Measurements from ENCODE around the gene PRRG4. TPM values are rescaled to one million over a fixed set of nuclear protein-coding genes. Genes with fewer than 3 reads are reported as not detected.

PRRG4 gene
- polyA plus RNA-seq, 1 donor from 2014 or later = not detected

DNA sequence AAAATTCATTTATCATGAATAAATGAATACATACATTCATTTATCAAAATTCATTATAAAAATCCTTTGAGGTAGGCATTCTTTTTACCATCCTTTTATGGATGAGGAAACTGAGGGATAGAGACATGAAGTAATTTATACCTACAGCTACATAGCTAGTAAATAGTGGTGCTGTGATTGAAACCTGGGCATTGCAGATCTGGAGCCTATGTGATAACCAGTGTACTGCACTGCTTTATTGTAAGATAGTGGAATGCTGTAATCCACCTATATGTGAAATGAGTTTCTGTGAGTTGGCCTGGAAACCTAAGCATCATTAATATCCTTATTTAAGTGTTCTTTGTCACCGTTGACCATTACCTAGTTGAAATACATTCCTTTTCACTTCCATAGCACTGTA lies 67.4 kb downstream of the PRRG4 start:
- Mint-ChIP-seq H3K27ac (no peak overlapping the region), H3K27me3 (no peaks in the 10 kb centered on the region)

DNA sequence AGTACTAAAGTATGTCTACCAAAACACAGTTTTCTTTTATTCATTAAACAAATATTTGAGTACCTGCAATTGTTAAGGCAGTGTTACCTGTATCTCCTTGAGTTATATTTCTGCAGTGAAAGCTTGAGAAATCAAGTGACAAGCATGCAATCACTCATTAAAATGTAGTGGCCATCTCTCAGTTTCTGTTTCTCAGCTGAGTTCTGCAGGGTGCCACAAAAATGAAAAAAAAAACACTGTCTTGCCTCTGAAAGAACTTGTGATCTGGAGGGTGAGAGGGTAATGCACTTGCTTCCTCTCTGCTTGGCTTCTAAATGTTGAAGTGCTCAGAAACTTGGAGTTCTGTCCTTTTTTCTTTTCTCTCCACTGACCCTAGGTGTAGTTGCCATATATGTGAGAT lies 69.7 kb downstream of the PRRG4 start:
- peaks cover 1% of the 10 kb centered on the region for H3K36me3 Mint-ChIP-seq
- peaks cover 20 to 38% (median 23%) of the 10 kb centered on the region in 3 donors for H3K4me1 Mint-ChIP-seq
- peak overlapping the region in 1 of 4 donors; percentile 64 for H3K4me3 Mint-ChIP-seq
- no peaks in the 10 kb centered on the region for H3K27me3 Mint-ChIP-seq
- no peaks in the 10 kb centered on the region for H3K9me3 Mint-ChIP-seq
- H3K27ac Mint-ChIP-seq = peak overlapping the region in 1 of 3 donors; percentile 32

More for the DNA sequence above, 67.4 kb downstream of the PRRG4 start:
- H3K4me1 Mint-ChIP-seq = peaks cover 21 to 44% (median 24%) of the 10 kb centered on the region in 3 donors
- peak overlapping the region in 1 of 4 donors; percentile 3 for H3K4me3 Mint-ChIP-seq
- H3K36me3 Mint-ChIP-seq = no peaks in the 10 kb centered on the region
- H3K9me3 Mint-ChIP-seq = no peaks in the 10 kb centered on the region

DNA sequence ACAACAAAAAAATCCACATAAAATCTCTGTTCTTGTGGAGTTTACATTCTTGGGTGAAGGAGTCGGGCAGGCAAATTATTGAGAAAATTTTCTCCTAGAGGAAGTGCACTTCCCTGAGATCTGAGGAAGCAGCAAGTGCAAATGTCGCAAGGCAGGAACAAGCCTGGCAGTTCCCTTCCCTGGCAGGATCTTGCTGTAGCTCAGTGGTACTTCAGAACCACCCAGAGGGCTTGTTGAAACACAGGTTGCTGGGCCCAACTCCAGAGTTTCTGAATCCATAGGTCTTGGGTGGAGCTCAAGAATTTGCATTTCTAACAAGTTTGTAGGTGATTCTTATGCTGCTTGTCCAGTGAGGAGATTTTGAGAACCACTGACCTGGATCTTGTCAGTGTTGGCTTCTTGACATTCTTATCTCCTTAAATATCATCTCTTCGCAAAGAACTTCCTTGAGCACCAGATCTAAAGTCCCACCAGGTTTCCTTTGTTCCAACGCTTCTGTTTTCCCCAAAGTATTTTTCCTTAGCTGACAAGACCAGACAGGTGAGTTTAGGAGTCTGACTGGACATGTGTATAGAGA lies 72.5 kb downstream of the PRRG4 start:
- no peak overlapping the region for H3K4me3 Mint-ChIP-seq
- peak overlapping the region in 1 of 3 donors; percentile 27 for H3K27ac Mint-ChIP-seq
- no peaks in the 10 kb centered on the region for H3K27me3 Mint-ChIP-seq
- peaks cover 1% of the 10 kb centered on the region for H3K36me3 Mint-ChIP-seq
- H3K9me3 Mint-ChIP-seq = no peaks in the 10 kb centered on the region
- H3K4me1 Mint-ChIP-seq = peaks cover 14 to 29% (median 17%) of the 10 kb centered on the region in 3 donors

DNA sequence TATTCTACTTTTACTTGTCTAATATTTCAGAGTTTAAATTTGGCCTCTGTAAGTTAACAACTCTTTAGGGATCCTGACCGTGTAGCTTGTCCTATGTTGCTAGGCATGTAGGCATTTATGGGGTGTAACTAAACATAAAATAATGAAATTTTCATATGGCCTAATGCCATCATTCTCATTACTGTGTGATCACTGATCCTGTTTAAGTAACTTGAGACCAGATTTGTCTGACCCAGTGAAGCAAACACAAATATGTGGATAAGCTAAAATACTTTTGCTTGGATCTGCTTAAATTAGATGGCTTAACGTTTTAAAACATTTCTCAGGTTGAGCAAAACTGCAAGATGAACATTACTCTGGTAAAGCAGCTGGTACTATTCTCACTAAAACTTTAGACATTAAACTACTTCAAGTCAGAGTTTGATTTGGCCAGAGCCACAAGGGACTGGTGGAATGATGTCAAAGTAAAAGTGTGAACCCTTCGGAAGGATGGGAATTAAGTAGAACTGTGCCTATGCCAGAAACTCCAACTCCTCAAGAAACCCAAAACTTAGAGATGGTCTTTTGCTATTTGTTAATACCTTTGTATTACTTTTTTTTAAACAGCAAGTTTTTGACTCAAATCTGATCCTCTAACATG lies 75.4 kb downstream of the PRRG4 start:
- H3K36me3 Mint-ChIP-seq = peaks cover 1% of the 10 kb centered on the region
- H3K4me1 Mint-ChIP-seq = peaks cover 13 to 25% (median 15%) of the 10 kb centered on the region in 3 donors
- H3K27ac Mint-ChIP-seq = no peak overlapping the region
- H3K4me3 Mint-ChIP-seq = no peak overlapping the region
- H3K9me3 Mint-ChIP-seq = no peaks in the 10 kb centered on the region
- H3K27me3 Mint-ChIP-seq = no peaks in the 10 kb centered on the region

Other genes with a start within 250 kb of the PRRG4 start
- 203 TPM for gene EIF3M, start 246.1 kb upstream of the PRRG4 start, polyA plus RNA-seq
- not detected for gene CCDC73, start 35.3 kb upstream of the PRRG4 start, polyA plus RNA-seq
- 0.73 TPM for gene QSER1, start 62.9 kb downstream of the PRRG4 start, polyA plus RNA-seq
- gene DEPDC7, start 186.0 kb downstream of the PRRG4 start, polyA plus RNA-seq = not detected
- 6.6 TPM for gene TCP11L1, start 209.6 kb downstream of the PRRG4 start, polyA plus RNA-seq